Activated effector memory CD4-positive, alpha-beta T cell treated with Interleukin-2 at 50 U/mL for 16 hours (primary cell): Measurements from ENCODE around the gene GABBR2.
"Not testable (repeated sequence)": the region's sequence is repeated elsewhere in the genome, so short reads cannot be mapped to it uniquely, and the experiment has no call there.

Experiments used
- DNase-seq: peaks from one replicate; pipeline ENCODE4 v3.0.0-alpha.2; 2020

GABBR2 gene

DNA sequence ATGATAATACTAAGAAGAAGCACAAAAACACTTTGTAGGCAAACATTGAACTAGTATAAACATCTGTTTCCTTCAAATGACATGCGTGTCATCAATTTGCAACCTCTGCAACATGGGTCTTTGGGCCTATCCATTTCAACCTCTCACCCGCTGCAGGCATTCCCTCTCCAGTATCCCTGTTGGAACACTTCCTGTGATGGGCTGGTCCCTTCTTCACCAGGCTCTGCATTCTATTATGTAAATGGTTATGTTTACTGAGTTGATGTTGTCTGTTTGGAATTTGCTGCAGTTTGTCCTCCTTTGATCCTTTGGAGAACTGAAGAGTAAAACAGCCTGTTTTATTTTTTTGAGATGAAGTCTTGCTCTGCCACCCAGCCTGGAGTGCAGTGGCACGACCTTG, 436.7 kb downstream of the GABBR2 start:
- DNase-seq: no peak

DNA sequence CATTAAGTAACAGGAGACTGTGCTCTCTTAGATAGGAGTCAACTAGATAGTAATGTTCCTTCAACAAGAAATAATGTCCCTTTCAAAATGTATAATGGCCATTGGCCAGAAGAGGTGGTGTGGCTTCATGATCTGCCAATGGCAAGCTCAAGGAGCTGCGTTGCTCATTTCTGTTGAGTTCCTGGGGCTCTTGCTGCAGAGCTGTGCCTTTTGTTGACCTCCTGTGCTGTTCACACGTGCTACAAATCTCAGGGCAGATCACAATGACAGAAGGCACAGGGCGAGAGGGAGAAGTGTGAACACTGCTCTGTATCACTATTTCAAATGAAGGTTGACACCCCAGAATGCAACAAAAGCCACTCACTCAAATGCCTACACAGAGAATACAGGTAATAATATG, 437.3 kb downstream of the GABBR2 start:
- DNase-seq: no peak

DNA sequence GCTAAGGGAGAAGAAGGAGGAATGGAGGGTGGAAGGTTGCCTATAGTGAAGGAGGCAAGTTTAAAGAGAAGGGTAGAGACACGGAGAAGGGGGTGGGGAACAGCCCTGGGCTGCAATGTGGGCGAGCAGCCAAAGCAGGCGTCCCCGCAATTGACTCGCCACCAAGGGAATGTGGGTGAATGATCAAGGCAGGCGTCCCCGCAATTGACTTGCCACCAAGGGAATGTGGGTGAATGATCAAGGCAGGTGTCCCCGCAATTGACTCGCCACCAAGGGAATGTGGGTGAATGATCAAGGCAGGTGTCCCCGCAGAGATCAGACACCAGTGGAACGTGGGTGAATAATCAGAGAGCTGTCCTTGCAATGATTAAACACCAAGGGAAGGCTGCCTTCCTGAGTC, 438.5 kb downstream of the GABBR2 start:
- DNase-seq: not testable (repeated sequence)

DNA sequence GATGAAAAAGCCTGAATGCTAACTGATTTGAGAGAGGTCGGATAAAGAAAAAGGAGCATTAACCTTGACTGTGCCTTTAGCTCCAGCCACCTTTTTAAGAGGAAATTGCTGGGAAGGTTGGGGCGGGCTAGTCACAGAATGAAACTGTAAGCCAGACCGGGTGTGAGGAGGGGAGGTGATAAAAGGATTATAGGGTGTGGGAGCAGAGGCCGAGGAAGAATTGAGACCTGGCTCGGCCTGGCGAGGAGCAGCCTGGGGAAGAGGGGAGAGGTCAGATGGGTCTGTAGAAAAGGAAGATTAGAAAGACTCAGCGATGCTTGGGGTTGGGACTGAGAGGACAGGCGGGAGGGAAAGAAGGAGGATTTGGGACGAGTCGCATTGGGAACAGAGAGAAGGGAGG, 439.1 kb downstream of the GABBR2 start:
- not testable (repeated sequence) for DNase-seq

DNA sequence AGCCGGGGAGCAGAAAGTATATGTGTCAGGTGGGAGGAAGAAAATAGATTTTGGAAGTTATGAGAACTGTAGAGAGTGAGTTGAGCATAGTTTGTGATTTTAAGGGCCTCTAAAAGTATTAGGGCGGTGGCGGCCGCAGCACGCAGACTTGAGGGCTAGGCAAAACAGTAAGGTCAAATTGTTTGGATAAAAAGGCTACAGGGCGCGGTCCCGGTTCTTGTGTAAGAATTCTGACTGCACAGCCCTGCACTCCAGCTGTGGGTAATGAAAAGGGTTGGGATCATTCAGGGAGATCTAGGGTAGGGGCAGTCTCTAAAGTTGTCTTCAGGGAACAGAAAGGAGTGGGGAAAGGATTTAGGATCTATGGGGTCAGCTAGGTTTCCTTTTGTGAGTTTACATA, 441.2 kb downstream of the GABBR2 start:
- DNase-seq: not testable (repeated sequence)

DNA sequence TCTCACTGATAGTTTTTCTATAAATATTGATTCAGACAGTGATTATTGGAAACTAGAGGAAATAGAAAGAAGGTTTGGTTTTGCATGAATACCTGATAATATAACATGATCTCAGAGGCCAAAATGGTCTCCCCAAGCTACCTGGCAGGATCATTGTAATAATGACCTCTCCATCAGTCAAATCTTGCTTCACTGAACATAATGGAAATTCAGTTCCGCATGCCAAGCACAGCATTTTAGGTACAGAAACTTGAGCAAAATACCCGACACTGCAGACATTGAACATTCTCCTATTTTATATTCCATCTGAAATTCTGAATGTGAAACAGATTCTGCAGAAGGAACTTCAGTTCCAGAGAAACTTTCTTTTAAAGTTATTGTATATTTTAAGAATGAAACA, 444.2 kb downstream of the GABBR2 start:
- DNase-seq: no peak

DNA sequence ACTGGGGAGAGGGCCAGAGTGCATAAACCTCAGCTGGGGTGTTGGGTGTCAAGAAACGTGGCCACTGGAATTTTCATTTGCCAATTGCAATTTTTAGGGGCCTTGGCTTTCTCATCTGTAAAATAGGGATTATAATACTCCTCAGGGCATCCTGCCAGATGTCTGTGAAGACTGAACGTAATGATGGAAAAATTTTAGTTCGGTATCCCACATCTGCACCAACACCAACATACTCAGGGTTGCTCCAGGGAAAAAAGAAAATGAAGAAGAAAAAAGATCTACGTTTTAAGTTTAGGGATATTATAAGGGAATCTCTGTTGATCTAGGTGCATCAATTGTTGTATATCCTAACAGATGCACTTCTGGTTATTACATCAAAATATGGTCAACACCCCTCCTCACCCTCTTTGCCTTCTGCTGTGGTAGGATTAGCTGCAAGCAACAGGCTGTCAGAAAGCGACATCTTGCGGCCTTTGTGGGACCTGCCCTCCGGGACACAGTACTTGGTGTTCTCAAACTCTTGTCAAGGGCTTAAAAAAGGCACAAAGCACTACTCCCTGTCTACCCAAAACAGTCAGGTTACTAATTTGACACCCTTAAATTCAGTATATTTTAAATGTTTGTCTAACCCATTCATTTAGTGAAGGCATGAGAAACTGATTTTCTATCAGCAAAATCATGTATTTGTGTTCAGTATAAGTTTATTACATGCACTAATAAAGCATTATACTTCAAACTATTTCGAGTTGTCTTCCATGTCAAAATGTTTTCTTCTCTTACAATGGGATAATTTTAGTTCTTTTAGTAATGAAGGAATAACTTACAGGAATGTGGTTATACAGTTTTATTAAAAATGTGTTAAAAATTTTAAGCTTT, 445.0 kb downstream of the GABBR2 start:
- DNase-seq: peak; percentile 72

DNA sequence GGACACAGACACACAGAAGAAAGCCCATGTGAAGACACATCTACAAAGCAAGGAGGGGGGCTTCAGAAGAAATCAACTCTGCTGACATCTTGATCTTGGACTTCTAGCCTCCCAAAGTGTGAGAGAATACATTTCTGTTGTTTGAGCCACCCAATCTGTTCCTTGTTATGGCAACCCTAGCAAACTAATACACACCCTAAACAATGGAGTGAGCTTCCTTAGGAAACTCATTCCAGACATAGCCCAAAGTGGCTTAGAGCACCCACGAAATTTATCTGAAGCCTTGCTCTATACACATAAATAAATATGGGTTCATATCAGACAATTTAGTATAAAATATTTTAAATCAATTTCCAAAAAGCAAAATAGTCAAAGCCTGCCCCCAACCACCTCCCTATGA, 445.7 kb downstream of the GABBR2 start:
- no peak for DNase-seq

DNA sequence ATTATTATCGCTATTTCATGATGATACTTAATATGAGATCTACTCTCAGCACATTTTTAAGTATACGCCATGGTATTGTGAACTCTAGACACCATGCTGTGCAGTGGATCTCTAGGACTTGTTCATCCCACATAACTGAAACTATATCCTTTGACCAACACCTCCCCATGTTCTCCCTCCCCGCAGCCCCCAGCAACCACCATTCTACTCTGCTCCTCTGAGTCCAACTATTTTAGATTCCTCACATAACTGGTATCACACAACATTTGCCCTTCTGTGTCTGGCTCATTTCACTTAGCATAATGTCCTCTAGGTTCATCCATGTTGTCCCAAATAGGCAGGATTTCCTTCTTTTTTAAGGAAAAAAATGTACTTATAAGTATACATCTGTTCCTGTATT, 446.7 kb downstream of the GABBR2 start:
- DNase-seq: no peak

DNA sequence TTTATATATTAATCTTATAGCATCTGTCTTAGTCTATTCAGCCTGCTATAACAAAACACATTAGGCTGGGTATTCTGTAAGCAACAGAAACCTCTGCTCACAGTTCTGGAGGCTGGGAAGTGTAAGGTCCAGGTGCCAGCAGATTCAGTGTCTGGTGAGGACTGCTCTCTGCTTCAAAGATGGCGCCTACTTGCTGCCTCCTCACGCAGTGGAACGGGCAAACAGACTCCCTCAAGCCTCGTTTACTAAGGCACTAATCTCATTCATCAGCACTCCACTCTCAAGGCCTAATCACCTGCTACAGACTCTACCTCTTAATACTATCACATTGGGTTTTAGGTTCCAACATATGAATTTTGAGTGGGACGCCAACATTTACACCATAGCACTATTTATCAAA, 448.1 kb downstream of the GABBR2 start:
- no peak for DNase-seq

DNA sequence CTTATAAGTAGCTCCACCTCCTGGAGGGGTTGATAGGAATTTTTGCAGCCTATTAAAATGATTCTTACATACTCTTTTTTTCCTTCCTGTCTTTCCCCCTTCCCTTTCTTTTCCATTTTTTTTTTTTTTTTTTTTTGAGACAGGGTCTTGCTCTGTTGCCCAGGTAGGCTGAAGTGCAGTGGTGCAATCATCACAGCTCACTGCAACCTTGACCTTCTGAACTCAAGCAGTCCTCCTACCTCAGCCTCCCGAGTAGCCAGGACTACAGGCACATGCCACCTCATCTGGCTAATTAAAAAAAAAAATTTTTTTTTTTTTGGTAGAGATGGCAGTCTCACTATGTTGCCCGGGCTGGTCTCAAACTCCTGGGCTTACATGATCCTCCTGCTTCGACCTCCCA, 448.9 kb downstream of the GABBR2 start:
- no peak for DNase-seq

DNA sequence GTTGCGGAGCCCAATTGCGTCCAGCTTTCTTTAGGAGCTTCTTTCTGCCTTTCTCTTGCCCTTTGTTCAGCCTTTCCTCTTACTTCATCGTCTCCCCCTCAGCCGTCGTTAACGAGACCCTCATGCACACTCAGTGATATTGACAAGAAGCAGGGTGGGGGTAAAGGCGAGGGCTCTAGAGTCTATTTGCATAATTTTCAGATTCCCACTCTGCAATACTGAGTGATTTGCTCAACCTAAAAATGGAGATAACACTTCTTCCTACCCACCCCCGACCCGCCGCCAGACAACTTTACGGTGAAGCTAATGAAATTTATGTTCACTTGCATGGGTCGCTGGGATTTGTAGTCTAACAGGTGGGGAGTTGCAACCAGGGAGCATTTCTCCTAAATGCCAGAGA, 452.0 kb downstream of the GABBR2 start:
- DNase-seq: peak; percentile 22

DNA sequence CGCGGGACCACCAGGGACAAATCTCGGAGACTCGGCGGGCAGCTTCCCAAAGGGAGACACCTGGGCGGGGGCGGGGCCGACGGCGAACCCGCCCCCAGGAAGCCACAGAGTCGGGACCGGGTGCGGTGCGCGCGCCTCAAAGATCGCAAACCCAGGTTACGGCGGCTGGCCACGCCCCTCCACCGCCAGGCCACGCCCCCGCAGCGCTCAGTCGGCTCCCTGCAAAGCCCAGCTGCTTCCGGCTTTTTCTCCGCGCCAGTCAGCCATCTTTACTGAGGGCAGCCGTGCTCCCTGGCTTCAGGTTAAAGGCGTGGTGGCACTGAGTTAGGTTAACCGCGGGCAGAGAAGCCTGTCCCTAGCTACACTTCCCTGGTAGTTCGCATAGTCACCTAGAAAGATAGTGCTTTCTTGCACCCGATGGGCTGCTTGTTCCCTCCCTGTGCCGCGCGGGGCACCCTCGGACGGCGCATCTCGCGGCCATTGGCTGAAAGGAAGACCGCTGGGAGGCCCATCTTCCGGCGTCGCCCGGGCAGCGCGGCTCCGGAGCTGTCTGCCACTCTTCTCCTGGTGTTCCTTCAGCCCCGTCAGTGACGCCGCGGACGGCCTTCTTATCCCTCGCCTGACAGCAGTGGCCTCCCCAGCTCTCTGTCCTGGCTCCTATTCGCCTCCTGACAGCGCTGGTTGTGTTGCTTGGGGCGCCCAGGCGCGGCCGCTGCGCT, 453.0 kb downstream of the GABBR2 start, which contains the start of gene TBC1D2:
TBC1D2 (minus strand) TSS at position 72 of the 719 bp plus-strand sequence. CDS start 108 bp downstream, outside the sequence.
- DNase-seq: peak; percentile 97

DNA sequence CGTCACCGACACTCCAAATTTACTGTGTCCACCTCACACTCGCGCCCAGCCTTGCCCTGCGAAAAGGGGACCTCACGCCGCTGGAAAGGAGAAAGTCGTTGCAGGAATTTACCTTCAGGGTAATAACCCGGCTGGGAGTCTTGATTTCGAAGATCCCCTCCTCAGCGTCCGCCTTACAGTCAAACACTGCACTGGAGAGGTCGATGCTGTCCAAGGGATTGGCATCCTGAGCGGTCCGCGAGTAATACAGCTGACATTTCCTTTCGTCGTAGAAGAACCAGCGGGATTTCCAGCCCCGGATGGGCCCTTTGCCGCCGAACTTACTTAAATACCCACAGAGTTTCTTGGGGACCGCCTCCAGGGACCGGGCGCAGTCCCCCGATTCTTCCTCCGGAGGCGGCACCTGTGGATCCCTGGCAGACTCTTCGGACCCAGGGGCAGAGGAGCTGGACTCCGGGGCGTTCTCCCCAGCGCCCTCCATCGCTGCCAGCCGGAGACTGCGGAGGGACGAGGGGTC, 453.6 kb downstream of the GABBR2 start:
- DNase-seq: no peak

DNA sequence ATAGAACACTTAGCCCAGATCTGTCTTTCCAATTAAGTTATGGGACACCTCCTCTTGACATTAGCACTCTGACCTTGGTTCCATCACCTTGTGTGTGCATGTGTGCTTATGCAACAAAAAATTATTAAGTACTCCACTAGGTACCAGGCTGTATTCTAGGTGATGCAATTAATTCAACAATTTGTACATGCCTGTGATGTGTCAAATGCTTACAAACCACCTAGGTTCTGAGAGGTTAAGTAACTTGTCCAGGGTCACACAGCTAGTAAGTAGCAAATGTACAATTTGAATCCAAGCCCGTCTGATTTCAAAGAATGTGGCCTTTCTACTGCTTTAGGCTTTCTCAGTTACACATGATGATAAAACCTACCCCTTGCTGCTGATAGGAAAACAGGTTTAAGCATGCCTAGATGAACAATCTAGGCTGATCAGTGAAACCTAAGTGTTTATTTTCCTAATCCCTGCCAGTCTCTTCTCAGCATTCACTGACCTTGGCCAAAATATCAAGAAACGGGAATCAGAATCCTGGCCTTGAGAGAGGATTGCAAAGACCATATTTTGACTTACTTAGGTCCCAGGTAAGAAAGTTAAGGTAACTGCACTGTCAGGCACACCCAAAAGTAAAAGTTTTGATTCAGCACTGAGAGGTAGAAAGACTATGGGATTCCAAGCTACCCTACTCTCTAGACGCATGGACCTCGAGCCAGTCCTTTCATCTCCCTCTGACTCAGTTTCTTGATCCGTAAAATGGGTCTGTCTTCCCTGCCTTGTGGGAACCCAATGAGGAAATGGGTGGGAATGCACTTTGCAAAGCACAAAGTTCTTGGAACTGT, 454.3 kb downstream of the GABBR2 start:
- no peak for DNase-seq

DNA sequence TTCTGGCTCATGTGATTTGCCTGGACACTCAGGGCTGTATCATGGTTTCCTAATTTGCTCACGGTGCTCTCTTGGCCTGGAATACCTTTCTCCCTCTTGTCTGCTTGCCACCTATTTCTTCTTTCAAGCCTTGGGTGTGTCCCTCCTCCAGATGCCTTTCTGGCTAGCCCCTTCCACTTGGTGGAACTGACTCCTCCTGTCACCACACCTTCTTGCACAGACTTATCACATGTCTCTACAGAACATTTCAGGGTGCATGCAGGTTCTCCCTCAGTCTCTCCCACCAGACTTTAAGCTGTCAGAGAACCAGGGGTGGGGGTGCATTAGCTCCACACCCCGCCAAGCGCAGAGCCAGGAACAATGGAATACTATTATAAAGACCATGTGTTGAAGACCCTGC, 455.2 kb downstream of the GABBR2 start:
- no peak for DNase-seq

DNA sequence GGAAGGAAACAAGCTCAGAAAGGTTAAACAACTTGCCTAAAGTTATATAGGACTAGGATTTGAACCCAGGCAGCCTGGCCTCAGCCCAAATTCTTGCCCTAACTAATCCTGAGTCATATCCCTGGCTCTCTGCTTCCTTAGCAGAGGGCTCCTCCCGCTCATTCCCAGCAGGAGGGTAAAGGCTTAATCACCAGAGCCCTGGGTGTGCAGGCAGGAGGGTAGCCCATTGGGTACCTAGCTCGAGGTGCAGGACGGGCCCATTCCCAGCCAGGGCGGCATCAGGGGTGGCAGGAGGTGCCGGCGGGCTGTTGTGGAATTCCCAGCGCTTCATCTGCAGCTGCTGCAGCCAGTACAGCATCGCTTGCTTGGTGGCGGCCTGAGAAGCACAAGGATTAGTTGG, 457.2 kb downstream of the GABBR2 start:
- no peak for DNase-seq

DNA sequence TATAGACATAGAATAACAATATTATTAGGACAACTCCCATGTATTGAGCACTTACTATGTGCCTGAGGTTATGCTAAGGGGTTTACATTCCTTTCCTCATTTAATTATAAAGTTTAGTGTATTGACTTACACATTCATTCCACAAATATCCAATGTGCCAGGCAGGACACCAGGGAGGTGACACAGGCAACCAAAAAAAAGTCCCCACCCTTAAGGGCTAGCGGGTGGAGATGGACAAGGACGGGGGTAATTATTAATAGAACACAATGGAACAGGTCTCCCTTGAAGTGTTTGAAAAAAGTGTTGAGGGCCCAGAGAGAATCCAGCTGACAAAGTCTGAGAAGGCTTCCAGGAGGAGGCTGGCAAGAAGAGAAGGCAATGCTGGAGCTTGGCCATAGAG, 459.0 kb downstream of the GABBR2 start:
- DNase-seq: no peak

DNA sequence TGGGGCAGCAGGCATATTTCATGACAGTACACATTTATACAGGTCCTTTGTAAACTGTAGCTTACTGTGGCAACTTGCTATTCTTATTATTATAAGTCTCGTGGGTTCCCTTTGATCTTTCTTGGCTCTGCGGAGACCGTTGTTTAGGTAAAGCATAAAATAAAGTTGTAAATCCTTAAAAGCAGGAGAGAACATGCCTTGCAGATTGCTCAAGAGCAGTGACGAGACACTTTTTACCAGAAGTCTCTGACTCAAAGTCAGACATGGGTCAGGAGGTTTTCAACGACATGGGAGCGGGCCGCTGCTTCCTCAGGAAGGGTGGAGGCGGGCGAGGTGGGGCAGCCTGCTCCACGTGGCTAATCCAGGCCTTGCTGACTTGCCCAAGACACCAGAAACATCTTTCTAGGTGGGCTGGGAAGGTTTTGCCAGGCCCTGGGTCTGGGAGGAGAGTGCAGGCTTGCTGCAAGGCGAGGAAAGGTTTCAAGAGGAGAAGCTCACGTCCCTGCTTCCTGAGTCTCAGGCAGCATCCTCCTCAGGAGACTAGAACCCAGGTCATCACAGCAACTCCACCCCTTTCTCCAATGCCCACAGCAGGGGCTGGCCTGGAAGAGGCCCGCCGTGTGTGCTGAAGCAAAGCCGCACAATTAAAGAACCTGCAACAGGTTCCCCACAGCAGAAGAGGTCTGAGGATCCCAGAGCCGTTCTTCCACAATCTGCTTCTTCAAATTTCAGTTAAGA, 459.8 kb downstream of the GABBR2 start:
- DNase-seq: no peak

DNA sequence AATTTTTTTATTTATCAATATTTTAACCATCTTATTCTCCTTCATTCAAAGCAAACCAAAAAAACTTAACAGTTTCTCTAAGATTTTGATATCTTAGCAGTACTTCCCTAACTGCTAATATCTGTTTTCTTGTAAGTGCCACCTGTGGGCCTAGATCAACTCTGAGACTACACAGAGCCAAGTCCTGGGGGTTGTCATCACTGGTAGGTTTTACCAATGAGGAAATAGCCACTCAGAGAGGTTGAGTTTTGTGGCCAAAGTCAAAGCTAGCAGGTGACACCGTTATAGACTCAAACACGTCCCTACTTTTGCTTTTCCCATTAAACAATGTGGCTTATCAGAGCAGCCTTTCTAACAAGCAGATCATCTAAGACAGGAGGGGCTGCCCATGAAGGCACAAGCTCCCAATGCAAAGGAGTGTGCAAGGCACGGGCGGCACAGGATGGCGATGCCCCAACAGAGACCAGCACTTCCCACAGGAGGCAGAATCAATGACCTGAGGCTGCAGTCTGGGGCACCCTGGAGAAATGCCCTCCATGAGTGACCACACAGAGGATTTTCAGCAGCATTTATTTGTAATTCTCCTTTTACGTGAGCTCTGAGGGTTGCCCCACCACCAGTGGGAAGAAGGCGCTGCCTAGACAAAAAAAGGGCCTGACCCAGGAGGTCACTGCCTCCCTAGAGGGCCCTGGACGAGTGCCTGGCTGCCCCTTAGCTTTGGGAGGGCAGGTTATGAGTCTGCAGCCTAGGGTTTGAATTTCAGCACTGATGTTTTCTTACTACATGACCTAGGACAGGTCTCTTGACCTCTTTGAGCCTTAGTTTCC, 460.7 kb downstream of the GABBR2 start:
- no peak for DNase-seq

DNA sequence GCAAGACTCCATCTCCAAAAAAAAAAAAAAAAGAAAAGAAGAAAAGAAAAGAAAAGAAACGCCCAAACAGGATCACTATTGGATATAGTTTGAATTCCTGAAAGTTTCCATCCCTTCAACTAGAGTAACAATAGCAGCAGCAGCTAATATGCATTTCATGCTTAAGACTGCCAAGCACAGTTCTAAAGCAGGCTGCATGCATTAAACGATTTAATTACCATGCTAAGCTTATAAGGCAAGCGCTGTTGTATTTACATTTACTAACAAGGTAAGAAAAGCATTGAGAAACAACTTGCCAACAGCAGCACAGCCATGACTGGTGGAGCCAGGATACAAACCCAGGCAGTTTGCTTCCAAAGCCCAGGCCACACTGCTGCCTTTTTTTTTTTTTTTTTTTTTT, 466.3 kb downstream of the GABBR2 start:
- DNase-seq: no peak
